Mesenchymal stem cell (in vitro differentiated cells and primary cell): ENCODE data around the gene FBXW4.

Experiments used
- DNase-seq: peaks from one replicate; pipeline ENCODE4 v3.0.0-alpha.2; 2013
- H2AFZ ChIP-seq: one replicate; pipeline ENCODE4 v1.6.1; 2013; ENCODE audit warnings: low read depth, mild to moderate bottlenecking, control low read depth, inconsistent platforms, low read length, moderate library complexity
- H2AK5ac ChIP-seq: 2 replicates; pipeline ENCODE4 v1.6.1; 2013; ENCODE audit warnings: low read length, moderate library complexity, mild to moderate bottlenecking, inconsistent platforms; ENCODE audit not compliant: severe bottlenecking
- H2BK120ac ChIP-seq: one replicate; pipeline ENCODE4 v1.6.1; 2013; ENCODE audit warnings: low read depth, mild to moderate bottlenecking, inconsistent platforms, low read length, moderate library complexity
- H2BK12ac ChIP-seq, 2 experiments: one replicate each; pipeline ENCODE4 v1.6.1; 2013; ENCODE audit warnings: inconsistent platforms in 2 of 2, low read length in 2 of 2, mild to moderate bottlenecking in 2 of 2, moderate library complexity in 2 of 2, control low read depth in 1 of 2
- H2BK15ac ChIP-seq: one replicate; pipeline ENCODE4 v1.6.1; 2013; ENCODE audit warnings: mild to moderate bottlenecking, low read depth, inconsistent platforms; ENCODE audit not compliant: poor library complexity, severe bottlenecking
- H2BK5ac ChIP-seq: 2 replicates; pipeline ENCODE4 v1.6.1; 2013; ENCODE audit warnings: low read depth, mild to moderate bottlenecking, low read length, control low read depth, inconsistent platforms; ENCODE audit not compliant: poor library complexity, severe bottlenecking
- H3K14ac ChIP-seq, 2 experiments: one replicate each; pipeline ENCODE4 v1.6.1; 2013; ENCODE audit warnings: inconsistent platforms in 2 of 2, low read length in 2 of 2, control low read depth in 1 of 2, mild to moderate bottlenecking in 1 of 2, moderate library complexity in 1 of 2
- H3K18ac ChIP-seq, 2 experiments: one replicate each; pipeline ENCODE4 v1.6.1; 2013; ENCODE audit warnings: inconsistent platforms in 2 of 2, low read length in 2 of 2, control low read depth in 1 of 2, low read depth in 1 of 2, mild to moderate bottlenecking in 1 of 2
- H3K23ac ChIP-seq, 2 experiments: one replicate each; pipeline ENCODE4 v1.6.1; 2013; ENCODE audit warnings: inconsistent platforms in 2 of 2, low read length in 2 of 2, mild to moderate bottlenecking in 2 of 2, moderate library complexity in 2 of 2, control low read depth in 1 of 2
- H3K27ac ChIP-seq: 2 replicates; pipeline ENCODE4 v1.5.1; 2013; ENCODE audit warnings: mild to moderate bottlenecking, moderate library complexity, low read length, control low read depth, inconsistent platforms; ENCODE audit not compliant: poor library complexity, severe bottlenecking
- H3K27me3 ChIP-seq, 2 experiments: 2 replicates each; pipeline versions ENCODE4 v1.6.1 to v1.7.0; 2013; ENCODE audit warnings: low read length in 2 of 2, mild to moderate bottlenecking in 2 of 2, moderate library complexity in 2 of 2, control low read depth in 1 of 2, inconsistent platforms in 1 of 2; ENCODE audit not compliant: control insufficient read depth in 1 of 2, insufficient read depth in 1 of 2
- H3K36me3 ChIP-seq, 2 experiments: 2 replicates each; pipeline versions ENCODE4 v1.6.1 to v1.7.0; 2013; ENCODE audit warnings: low read length in 2 of 2, control low read depth in 1 of 2, inconsistent platforms in 1 of 2, low read depth in 1 of 2, mild to moderate bottlenecking in 1 of 2; ENCODE audit not compliant: insufficient read depth in 2 of 2, control insufficient read depth in 1 of 2
- H3K4ac ChIP-seq, 2 experiments: one replicate each; pipeline ENCODE4 v1.6.1; 2013; ENCODE audit warnings: inconsistent platforms in 2 of 2, low read length in 2 of 2, mild to moderate bottlenecking in 2 of 2, moderate library complexity in 2 of 2, control low read depth in 1 of 2, low read depth in 1 of 2
- H3K4me1 ChIP-seq: 2 replicates; pipeline ENCODE4 v1.6.1; 2013; ENCODE audit warnings: low read depth, low read length, control low read depth; ENCODE audit not compliant: control insufficient read depth, insufficient read depth
- H3K4me2 ChIP-seq: 2 replicates; pipeline ENCODE4 v1.6.1; 2013; ENCODE audit warnings: low read length, mild to moderate bottlenecking, inconsistent platforms; ENCODE audit not compliant: poor library complexity, severe bottlenecking
- H3K4me3 ChIP-seq, 2 experiments: 2 replicates each; pipeline versions ENCODE4 v1.5.1 to v1.7.0; 2013; ENCODE audit warnings: low read length in 2 of 2, mild to moderate bottlenecking in 2 of 2, control low read depth in 1 of 2, low read depth in 1 of 2; ENCODE audit not compliant: insufficient read depth in 1 of 2
- H3K79me1 ChIP-seq: replicated peaks from 2 replicates; pipeline ENCODE4 v1.6.1; 2013; ENCODE audit warnings: mild to moderate bottlenecking, control low read depth, low read length, inconsistent platforms; ENCODE audit not compliant: poor library complexity, severe bottlenecking
- H3K9ac ChIP-seq: 2 replicates; pipeline ENCODE4 v1.7.0; 2013; ENCODE audit warnings: mild to moderate bottlenecking, low read length, moderate library complexity
- H3K9me3 ChIP-seq: 2 replicates; pipeline ENCODE4 v1.7.0; 2013; ENCODE audit warnings: mild to moderate bottlenecking, low read length; ENCODE audit not compliant: control insufficient read depth
- H4K8ac ChIP-seq: one replicate; pipeline ENCODE4 v1.6.1; 2013; ENCODE audit warnings: inconsistent platforms, mild to moderate bottlenecking, low read length, moderate library complexity
- H4K91ac ChIP-seq: one replicate; pipeline ENCODE4 v1.6.1; 2013; ENCODE audit warnings: mild to moderate bottlenecking, low read length, inconsistent platforms
- WGBS: methylation state at CpG from one replicate; pipeline ENCODE4 v1.1.7; 2013; ENCODE audit warnings: mixed read lengths; 5-methylcytosine and 5-hydroxymethylcytosine counted together

Gene FBXW4

GRCh38 chr10:101570428-101571270 lies 124.3 kb downstream of the FBXW4 start:
- Histone ChIP-seq H2AFZ (peak overlapping the region; percentile 79), H4K91ac (peak overlapping the region; percentile 75), H2AK5ac (no peak overlapping the region), H2BK15ac (no peak overlapping the region), H3K79me1 (no peaks in the 10 kb centered on the region), H4K8ac (peak overlapping the region; percentile 9), H3K4me2 (peak overlapping the region; percentile 88), H3K27me3 (peaks cover 44 to 52% of the 10 kb centered on the region in 2 experiments), H3K9me3 (peaks cover 6% of the 10 kb centered on the region), H3K23ac (peak overlapping the region in 1 of 2 experiments; percentile 46), H3K14ac (peak overlapping the region in 1 of 2 experiments; percentile 55), H2BK12ac (no peak overlapping the region), H2BK120ac (no peak overlapping the region), H3K4me1 (peaks cover 25% of the 10 kb centered on the region), H2BK5ac (no peak overlapping the region), H3K18ac (peak overlapping the region in 1 of 2 experiments; percentile 40), H3K4me3 (peak overlapping the region; percentile 53 to 76), H3K9ac (peak overlapping the region; percentile 86), H3K4ac (peak overlapping the region; percentile 13 to 46), H3K36me3 (no peaks in the 10 kb centered on the region), H3K27ac (no peak overlapping the region)
- WGBS: 22% methylated on average over 33 of the region's 37 CpGs
- DNase-seq: no peak

- peak overlapping the region; percentile 86 for H3K9ac ChIP-seq
- no peak overlapping the region for H2AK5ac ChIP-seq
- H3K27ac ChIP-seq: no peak overlapping the region
- DNase-seq: peak; percentile 66
- peak overlapping the region in 1 of 2 experiments; percentile 31 for H3K14ac ChIP-seq
- WGBS: 0% methylated on average over 32 of the region's 56 CpGs
- no peak overlapping the region for H2BK5ac ChIP-seq
- peak overlapping the region; percentile 70 for H4K91ac ChIP-seq
- peak overlapping the region; percentile 80 to 89 for H3K18ac ChIP-seq
- peak overlapping the region; percentile 81 for H4K8ac ChIP-seq
- H3K36me3 ChIP-seq: no peaks in the 10 kb centered on the region
- peaks cover 25% of the 10 kb centered on the region for H3K4me1 ChIP-seq
- H3K9me3 ChIP-seq: peaks cover 6% of the 10 kb centered on the region
- peak overlapping the region in 1 of 2 experiments; percentile 73 for H2BK12ac ChIP-seq
- peak overlapping the region; percentile 88 for H3K4me2 ChIP-seq
- H3K23ac ChIP-seq: no peak overlapping the region
- H2BK15ac ChIP-seq: no peak overlapping the region
- H3K4ac ChIP-seq: peak overlapping the region; percentile 35 to 69
- peaks cover 52 to 60% of the 10 kb centered on the region in 2 experiments for H3K27me3 ChIP-seq
- H2AFZ ChIP-seq: peak overlapping the region; percentile 73
- no peaks in the 10 kb centered on the region for H3K79me1 ChIP-seq
- H3K4me3 ChIP-seq: peak overlapping the region; percentile 64 to 76
- peak overlapping the region; percentile 77 for H2BK120ac ChIP-seq
These were observed 125.1 kb downstream of the FBXW4 start for GRCh38 chr10:101569622-101570427.

- peaks cover 28% of the 10 kb centered on the region for H3K4me1 ChIP-seq
- H3K4me2 ChIP-seq: no peak overlapping the region
These were observed 125.7 kb downstream of the FBXW4 start for GRCh38 chr10:101569323-101569621.

More at GRCh38 chr10:101569323-101569621, 125.7 kb downstream of the FBXW4 start:
- Histone ChIP-seq H3K79me1 (no peaks in the 10 kb centered on the region), H2BK120ac (no peak overlapping the region), H3K4ac (no peak overlapping the region), H2BK12ac (no peak overlapping the region), H3K23ac (no peak overlapping the region), H3K9ac (no peak overlapping the region), H2BK5ac (no peak overlapping the region), H3K27ac (no peak overlapping the region), H3K18ac (no peak overlapping the region), H3K27me3 (peaks cover 58 to 64% of the 10 kb centered on the region in 2 experiments), H3K36me3 (no peaks in the 10 kb centered on the region), H4K8ac (no peak overlapping the region), H3K14ac (no peak overlapping the region), H4K91ac (no peak overlapping the region), H2BK15ac (no peak overlapping the region), H2AK5ac (no peak overlapping the region), H2AFZ (no peak overlapping the region), H3K9me3 (peaks cover 6% of the 10 kb centered on the region), H3K4me3 (no peak overlapping the region)
- 4% methylated on average over 11 of the region's 11 CpGs for WGBS
- no peak for DNase-seq
